HepG2 (cell line): ENCODE measurements around the gene RAB33A. TPM values are rescaled to one million over a fixed set of nuclear protein-coding genes. Genes with fewer than 3 reads are reported as not detected.

Source experiments
- ATAC-seq: fragments of 200-7000 bp; cut with Tn5 transposase; 3 replicates; pipeline ENCODE4 v1.9.1; 2020; ENCODE audit warnings: mild to moderate bottlenecking, moderate library complexity
- BruUV-seq: library from RNA; stranded (reverse); fragments of 400-500 nt; replicated peaks from 2 replicates; lab custom pipeline; 2021; lab: Mats Ljungman, UMichigan
- CTCF ChIA-PET: fragments of 300-600 bp; formaldehyde crosslinking; extraction: SDS; loops from one replicate; lab custom pipeline; 2021; ENCODE audit warnings: low total read pairs, inconsistent platforms, low intra/inter-chr PET ratio; lab: Yijun Ruan, JAX
- POLR2A ChIA-PET: fragments of 350-600 bp; sonication (Branson Sonifier 250); formaldehyde crosslinking; loops from one replicate; lab custom pipeline; 2020; ENCODE audit warnings: antibody characterized with exemption, inconsistent platforms; lab: Yijun Ruan, JAX
- DNase-seq: peaks from one replicate; pipeline ENCODE4 v3.0.0-alpha.2; 2015; ENCODE audit warnings: low spot score
- FAIRE-seq: peaks from 3 replicates; lab custom pipeline; 2011; peaks lifted over from hg19 to GRCh38; lab: Jason Lieb, UNC
- H2AFZ ChIP-seq: one replicate; pipeline ENCODE4 v1.6.1; 2011; ENCODE audit warnings: low read length, inconsistent platforms
- H3K27ac ChIP-seq: fragments of 300-600 bp; 3 replicates; pipeline ENCODE4 v1.8.0; 2011; ENCODE audit warnings: mixed run types, mild to moderate bottlenecking, mixed read lengths, low read length, inconsistent platforms; ENCODE audit not compliant: insufficient read depth; ENCODE audit errors: extremely low read length
- H3K27me3 ChIP-seq, 2 experiments: fragments of 200-600 bp in 1 of 2; 2 replicates in 1 of 2; 3 replicates in 1 of 2; pipeline versions ENCODE4 v1.6.0 to v1.8.0; 2011; ENCODE audit warnings: low read length in 2 of 2, mild to moderate bottlenecking in 2 of 2, moderate library complexity in 2 of 2, inconsistent platforms in 1 of 2; ENCODE audit not compliant: insufficient read depth in 2 of 2, control insufficient read depth in 1 of 2
- H3K36me3 ChIP-seq, 2 experiments: fragments of 200-600 bp in 1 of 2; replicated peaks in 1 of 2; 2 replicates in 1 of 2; 3 replicates in 1 of 2; pipeline versions ENCODE4 v1.5.1 to v1.8.0; 2011; ENCODE audit warnings: low read length in 2 of 2, inconsistent platforms in 1 of 2; ENCODE audit not compliant: insufficient read depth in 2 of 2, control insufficient read depth in 1 of 2
- H3K4me1 ChIP-seq: 2 replicates; pipeline ENCODE4 v1.5.1; 2012; ENCODE audit warnings: low read length, inconsistent platforms; ENCODE audit not compliant: insufficient read depth
- H3K4me2 ChIP-seq: 2 replicates; pipeline ENCODE4 v1.6.0; 2011; ENCODE audit warnings: low read depth, low read length, inconsistent platforms
- H3K4me3 ChIP-seq, 3 experiments: fragments of 200-600 bp in 1 of 3; sonication (generic), shearing (Covaris generic) in 1 of 3; replicated peaks in 1 of 3; 2 replicates each; pipeline ENCODE4 v1.5.1; 2011 to 2016; ENCODE audit warnings: low read length in 3 of 3, inconsistent platforms in 2 of 3, low read depth in 2 of 3, mild to moderate bottlenecking in 2 of 3, control low read depth in 1 of 3, mixed read lengths in 1 of 3; ENCODE audit not compliant: insufficient read depth in 1 of 3
- H3K79me2 ChIP-seq: one replicate; pipeline ENCODE4 v1.6.1; 2011; ENCODE audit warnings: low read length, inconsistent platforms; ENCODE audit not compliant: insufficient read depth
- H3K9ac ChIP-seq: 2 replicates; pipeline ENCODE4 v1.6.0; 2011; ENCODE audit warnings: mild to moderate bottlenecking, low read depth, low read length, inconsistent platforms; ENCODE audit not compliant: insufficient read depth
- H3K9me3 ChIP-seq: 2 replicates; pipeline ENCODE4 v1.5.1; 2012; ENCODE audit warnings: mild to moderate bottlenecking, low read length
- H4K20me1 ChIP-seq: 2 replicates; pipeline ENCODE4 v1.6.0; 2011; ENCODE audit warnings: inconsistent platforms, mild to moderate bottlenecking, low read length, moderate library complexity; ENCODE audit not compliant: insufficient read depth
- CEBPB ChIP-seq: IDR thresholded peaks from 2 replicates; pipeline ENCODE4 v1.6.1; 2011; ENCODE audit warnings: low read depth, low read length, improper control_type of control experiment, borderline replicate concordance
- EP300 ChIP-seq, 3 experiments: sonication (generic) in 1 of 3; formaldehyde crosslinking in 1 of 3; IDR thresholded peaks; 2 replicates each; pipeline versions ENCODE4 v1.5.1 to v1.6.1; 2011 to 2020; ENCODE audit warnings: low read depth in 2 of 3, low read length in 2 of 3, borderline replicate concordance in 1 of 3, improper control_type of control experiment in 1 of 3, mild to moderate bottlenecking in 1 of 3, missing genetic modification reagents in 1 of 3, moderate library complexity in 1 of 3
- GFI1 ChIP-seq: sonication (generic); formaldehyde crosslinking; IDR thresholded peaks from 2 replicates; pipeline ENCODE4 v1.5.0; 2020; ENCODE audit warnings: missing genetic modification reagents, mild to moderate bottlenecking, borderline replicate concordance
- HNRNPUL1 ChIP-seq: fragments of 200-400 bp; formaldehyde crosslinking; IDR thresholded peaks from 2 replicates; pipeline ENCODE4 v1.6.1; 2017; ENCODE audit warnings: low read depth, mild to moderate bottlenecking, low read length, moderate library complexity
- NKX3-1 ChIP-seq: sonication (generic); formaldehyde crosslinking; IDR thresholded peaks from 2 replicates; pipeline ENCODE4 v1.5.0; 2020; ENCODE audit warnings: missing genetic modification reagents
- PHF20 ChIP-seq: sonication (generic); formaldehyde crosslinking; IDR thresholded peaks from 2 replicates; pipeline ENCODE4 v1.5.0; 2020; ENCODE audit warnings: mild to moderate bottlenecking, missing genetic modification reagents
- RBM22 ChIP-seq: fragments of 200-400 bp; formaldehyde crosslinking; optimal IDR thresholded peaks from 2 replicates; pipeline ENCODE3; 2017; ENCODE audit warnings: mild to moderate bottlenecking, low read length, moderate library complexity
- SNAPC5 ChIP-seq: sonication (generic); formaldehyde crosslinking; IDR thresholded peaks from 2 replicates; pipeline ENCODE4 v1.8.1; 2023; ENCODE audit warnings: mild to moderate bottlenecking, missing genetic modification reagents, borderline replicate concordance
- SSRP1 ChIP-seq: IDR thresholded peaks from 2 replicates; pipeline ENCODE4 v1.6.1; 2016; ENCODE audit warnings: control low read depth
- ZNF749 ChIP-seq: sonication (generic); formaldehyde crosslinking; IDR thresholded peaks from 2 replicates; pipeline ENCODE4 v1.8.0; 2022; ENCODE audit warnings: mild to moderate bottlenecking, missing genetic modification reagents, moderate library complexity, borderline replicate concordance
- ZSCAN30 ChIP-seq: sonication (generic); formaldehyde crosslinking; IDR thresholded peaks from 2 replicates; pipeline ENCODE4 v1.5.0; 2020; ENCODE audit warnings: mild to moderate bottlenecking, missing genetic modification reagents
- WGBS: methylation state at CpG from one replicate; pipeline ENCODE4 v1.1.6; 2017; ENCODE audit warnings: low lambda C conversion rate; 5-methylcytosine and 5-hydroxymethylcytosine counted together
- in situ Hi-C: cut with HindIII; loops from 2 replicates; pipeline ENCODE4 v1.10.0; 2017; ENCODE audit warnings: low pct_unique_long_range_greater_than_20kb; ENCODE audit not compliant: extremely low pct_ligation_motif_present
- intact Hi-C: fragments of 100-400 bp; cut with micrococcal nuclease; formaldehyde crosslinking; loops from one replicate; pipeline ENCODE4 v1.10.0; 2022; ENCODE audit not compliant: unreplicated experiment
- polyA plus RNA-seq, 8 experiments: library from polyadenylated mRNA; depleted of rRNA in 3 of 8; stranded (reverse) in 7 of 8; unstranded in 1 of 8; fragments of >200 nt; fragmentation: Illumina TruSeq in 4 of 8; extraction: Trizol in 4 of 8; gene quantifications; 2 replicates each; pipeline versions ENCODE4 v1.2.1 to v1.2.3, GENCODE V29; 2011 to 2016; ENCODE audit warnings: low read depth in 4 of 8, missing spikeins in 1 of 8, mixed read lengths in 1 of 8; ENCODE audit not compliant: insufficient read depth in 1 of 8
- total RNA-seq, 5 experiments: library from RNA; depleted of rRNA; stranded (reverse); fragments of >200 nt; fragmentation: Illumina TruSeq; extraction: Trizol; gene quantifications; 2 replicates each; pipeline ENCODE4 v1.2.3, GENCODE V29; 2016; ENCODE audit warnings: low read depth in 1 of 5
- TF ChIP-seq, protein P1 (sequence below): sonication (generic); formaldehyde crosslinking; conservative IDR thresholded peaks from 2 replicates; pipeline ENCODE4 v1.4.0; 2020; ENCODE audit warnings: mild to moderate bottlenecking, missing genetic modification reagents, moderate library complexity

RAB33A gene
- total and polyA plus RNA-seq, 2 of the 13 experiments (the other 11 are each of a cell fraction or from before 2014, with no cell fraction given): 0.26 TPM; not detected in 1

DNA sequence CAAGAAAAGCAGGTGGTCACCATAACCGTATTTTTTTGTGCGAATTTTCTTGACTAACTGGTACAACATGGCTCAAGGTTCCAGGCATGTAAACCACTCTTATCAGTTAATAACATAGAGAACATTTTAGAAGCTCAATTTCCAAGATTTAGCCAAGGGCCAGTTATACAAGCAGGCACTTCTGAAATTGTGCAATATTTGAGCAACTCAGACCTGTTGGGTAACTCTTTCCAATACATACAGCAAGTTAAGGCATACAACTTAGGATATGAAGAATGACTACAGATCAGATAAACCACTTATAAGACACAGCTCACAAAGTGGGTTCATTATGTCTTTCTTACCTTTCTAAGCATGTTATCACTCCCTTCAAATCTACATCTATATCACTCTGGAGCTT is 53.0 kb downstream of the RAB33A start:
- Histone ChIP-seq H3K27ac (no peak overlapping the region), H4K20me1 (no peaks in the 10 kb centered on the region), H3K4me2 (no peak overlapping the region), H2AFZ (no peak overlapping the region), H3K36me3 (0 out of 5 replicates have a peak, but pooled peaks cover 0 to 10% of the 10 kb centered on the region in 2 experiments), H3K4me3 (no peak overlapping the region), H3K9me3 (no peaks in the 10 kb centered on the region), H3K79me2 (no peaks in the 10 kb centered on the region), H3K27me3 (no peaks in the 10 kb centered on the region), H3K9ac (no peak overlapping the region), H3K4me1 (no peaks in the 10 kb centered on the region)
- ChIA-PET CTCF (no interaction called here), POLR2A (no interaction called here)
- ATAC-seq: no peak
- BruUV-seq: no TSS peak
- no peak for DNase-seq
- intact Hi-C loops: no loop called here
- FAIRE-seq: no peak
- WGBS: 100% methylated on average over 2 of the region's 2 CpGs
- in situ Hi-C loops: no loop called here
- peak; percentile 71 for TF ChIP-seq CEBPB
- TF ChIP-seq NKX3-1 (CRISPR knock-in tag): no peak
- TF ChIP-seq, protein P1, sequence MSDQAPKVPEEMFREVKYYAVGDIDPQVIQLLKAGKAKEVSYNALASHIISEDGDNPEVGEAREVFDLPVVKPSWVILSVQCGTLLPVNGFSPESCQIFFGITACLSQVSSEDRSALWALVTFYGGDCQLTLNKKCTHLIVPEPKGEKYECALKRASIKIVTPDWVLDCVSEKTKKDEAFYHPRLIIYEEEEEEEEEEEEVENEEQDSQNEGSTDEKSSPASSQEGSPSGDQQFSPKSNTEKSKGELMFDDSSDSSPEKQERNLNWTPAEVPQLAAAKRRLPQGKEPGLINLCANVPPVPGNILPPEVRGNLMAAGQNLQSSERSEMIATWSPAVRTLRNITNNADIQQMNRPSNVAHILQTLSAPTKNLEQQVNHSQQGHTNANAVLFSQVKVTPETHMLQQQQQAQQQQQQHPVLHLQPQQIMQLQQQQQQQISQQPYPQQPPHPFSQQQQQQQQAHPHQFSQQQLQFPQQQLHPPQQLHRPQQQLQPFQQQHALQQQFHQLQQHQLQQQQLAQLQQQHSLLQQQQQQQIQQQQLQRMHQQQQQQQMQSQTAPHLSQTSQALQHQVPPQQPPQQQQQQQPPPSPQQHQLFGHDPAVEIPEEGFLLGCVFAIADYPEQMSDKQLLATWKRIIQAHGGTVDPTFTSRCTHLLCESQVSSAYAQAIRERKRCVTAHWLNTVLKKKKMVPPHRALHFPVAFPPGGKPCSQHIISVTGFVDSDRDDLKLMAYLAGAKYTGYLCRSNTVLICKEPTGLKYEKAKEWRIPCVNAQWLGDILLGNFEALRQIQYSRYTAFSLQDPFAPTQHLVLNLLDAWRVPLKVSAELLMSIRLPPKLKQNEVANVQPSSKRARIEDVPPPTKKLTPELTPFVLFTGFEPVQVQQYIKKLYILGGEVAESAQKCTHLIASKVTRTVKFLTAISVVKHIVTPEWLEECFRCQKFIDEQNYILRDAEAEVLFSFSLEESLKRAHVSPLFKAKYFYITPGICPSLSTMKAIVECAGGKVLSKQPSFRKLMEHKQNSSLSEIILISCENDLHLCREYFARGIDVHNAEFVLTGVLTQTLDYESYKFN (CRISPR knock-in tag): no peak

- no peak overlapping the region for H2AFZ ChIP-seq
- H3K4me2 ChIP-seq: no peak overlapping the region
- TF ChIP-seq SNAPC5 (CRISPR knock-in tag): no peak
- TF ChIP-seq PHF20 (CRISPR knock-in tag): no peak
- TF ChIP-seq RBM22: no peak
- no peak for TF ChIP-seq SSRP1 (CRISPR knock-in tag)
- TF ChIP-seq ZNF749: no peak
- TF ChIP-seq GFI1: no peak
- no peak for TF ChIP-seq ZSCAN30
- TF ChIP-seq HNRNPUL1: no peak
- TF ChIP-seq EP300 (IDR thresholded peaks at IDR 0.05; ENCODE audit: low read depth in 2 of 2, low read length in 2 of 2): no peak
- TF ChIP-seq EP300 (CRISPR knock-in tag; IDR thresholded peaks at IDR 0.05; ENCODE audit: borderline replicate concordance): no peak
- BruUV-seq: no TSS peak
- CTCF ChIA-PET: no interaction called here
- no peak overlapping the region for H3K4me3 ChIP-seq
- 100% methylated on average over 2 of the region's 2 CpGs for WGBS
- H3K9ac ChIP-seq: no peak overlapping the region
- no peak for DNase-seq
- POLR2A ChIA-PET: no interaction called here
- no peak for ATAC-seq
- H3K9me3 ChIP-seq: no peaks in the 10 kb centered on the region
- H4K20me1 ChIP-seq: no peaks in the 10 kb centered on the region
- in situ Hi-C loops: no loop called here
- no peaks in the 10 kb centered on the region for H3K79me2 ChIP-seq
- H3K36me3 ChIP-seq: 0 out of 5 replicates have a peak, but pooled peaks cover 0 to 10% of the 10 kb centered on the region in 2 experiments
- no peaks in the 10 kb centered on the region for H3K27me3 ChIP-seq
- H3K4me1 ChIP-seq: no peaks in the 10 kb centered on the region
- H3K27ac ChIP-seq: no peak overlapping the region
- FAIRE-seq: no peak
- intact Hi-C loops: no loop called here
These were observed 57.1 kb downstream of the RAB33A start for GRCh38 chrX:130228871-130229270.
